SK-N-SH (cell line): ENCODE results near the gene ZFYVE26. TPM values are rescaled to one million over a fixed set of nuclear protein-coding genes. Genes with fewer than 3 reads are reported as not detected.

Experiments used
- CTCF ChIA-PET: fragments of 300-600, 350-600 bp; formaldehyde crosslinking; extraction: SDS; loops from one replicate; lab custom pipeline; 2021; lab: Yijun Ruan, JAX
- POLR2A ChIA-PET: fragments of 350-600 bp; sonication (Branson Sonifier 250); formaldehyde crosslinking; extraction: SDS; loops from one replicate; lab custom pipeline; 2020; ENCODE audit warnings: antibody characterized with exemption, inconsistent platforms; lab: Yijun Ruan, JAX
- DNase-seq: peaks from one replicate; pipeline ENCODE4 v3.0.0; 2012
- H2AFZ ChIP-seq: fragments of 200-600 bp; sonication (generic); 2 replicates; pipeline ENCODE4 v1.8.1; 2016; ENCODE audit warnings: antibody characterized with exemption, mild to moderate bottlenecking, low read depth
- H3F3A ChIP-seq: fragments of 200-600 bp; sonication (generic); replicated peaks from 2 replicates; pipeline ENCODE3; 2016; ENCODE audit warnings: antibody characterized with exemption, mild to moderate bottlenecking; ENCODE audit not compliant: insufficient read depth
- H3K27ac ChIP-seq, 2 experiments: fragments of 200-500 bp in 1 of 2; fragments of 200-600 bp in 1 of 2; sonication (Bioruptor generic) in 1 of 2; sonication (generic), shearing (Covaris generic) in 1 of 2; 2 replicates each; pipeline versions ENCODE4 v1.5.1 to v1.6.1; 2014 to 2016; ENCODE audit warnings: low read depth in 2 of 2, inconsistent platforms in 1 of 2, low read length in 1 of 2, mild to moderate bottlenecking in 1 of 2, mixed read lengths in 1 of 2
- H3K27me3 ChIP-seq: fragments of 200-600 bp; sonication (generic), shearing (Covaris generic); 2 replicates; pipeline ENCODE4 v1.6.1; 2016; ENCODE audit warnings: mixed run types; ENCODE audit not compliant: insufficient read depth
- H3K36me3 ChIP-seq, 2 experiments: fragments of 200-500 bp in 1 of 2; fragments of 200-600 bp in 1 of 2; sonication (Bioruptor generic) in 1 of 2; sonication (generic) in 1 of 2; replicated peaks in 1 of 2; 2 replicates each; pipeline versions ENCODE3 to v1.5.1; 2014 to 2016; ENCODE audit warnings: low read length in 1 of 2, mild to moderate bottlenecking in 1 of 2; ENCODE audit not compliant: insufficient read depth in 2 of 2, control insufficient read depth in 1 of 2
- H3K4me1 ChIP-seq, 2 experiments: fragments of 200-500 bp in 1 of 2; fragments of 200-600 bp in 1 of 2; sonication (Bioruptor generic) in 1 of 2; sonication (generic), shearing (Covaris generic) in 1 of 2; 2 replicates each; pipeline versions ENCODE4 v1.5.1 to v1.6.1; 2014 to 2016; ENCODE audit warnings: low read depth in 1 of 2, low read length in 1 of 2, mixed run types in 1 of 2; ENCODE audit not compliant: insufficient read depth in 2 of 2, control insufficient read depth in 1 of 2
- H3K4me2 ChIP-seq: fragments of 200-600 bp; sonication (generic), shearing (Covaris generic); 2 replicates; pipeline ENCODE4 v1.6.1; 2017; ENCODE audit warnings: mixed run types
- H3K4me3 ChIP-seq, 2 experiments: fragments of 200-500 bp in 1 of 2; fragments of 200-600 bp in 1 of 2; sonication (Bioruptor generic) in 1 of 2; sonication (generic), shearing (Covaris generic) in 1 of 2; 2 replicates each; pipeline versions ENCODE4 v1.5.1 to v1.8.1; 2014 to 2016; ENCODE audit warnings: low read depth in 2 of 2, inconsistent platforms in 1 of 2, low read length in 1 of 2, mild to moderate bottlenecking in 1 of 2, mixed read lengths in 1 of 2, moderate library complexity in 1 of 2
- H3K79me2 ChIP-seq: fragments of 200-600 bp; sonication (generic); 2 replicates; pipeline ENCODE4 v1.8.1; 2017; ENCODE audit warnings: mild to moderate bottlenecking; ENCODE audit not compliant: insufficient read depth
- H3K9ac ChIP-seq: fragments of 200-600 bp; sonication (generic); 2 replicates; pipeline ENCODE4 v1.6.1; 2017; ENCODE audit warnings: mixed run types
- H3K9me2 ChIP-seq: fragments of 200-600 bp; sonication (generic); 2 replicates; pipeline ENCODE4 v1.6.1; 2017; ENCODE audit warnings: mixed run types
- H3K9me3 ChIP-seq: fragments of 200-600 bp; sonication (generic); 2 replicates; pipeline ENCODE4 v1.6.1; 2017; ENCODE audit warnings: mixed run types, mild to moderate bottlenecking, moderate library complexity
- H4K20me1 ChIP-seq: fragments of 200-600 bp; sonication (generic); 2 replicates; pipeline ENCODE4 v1.6.1; 2017; ENCODE audit warnings: mild to moderate bottlenecking, mixed run types; ENCODE audit not compliant: insufficient read depth
- CHD2 ChIP-seq: fragments of 150-350 bp; IDR thresholded peaks from 2 replicates; pipeline ENCODE4 v1.6.1; 2018; ENCODE audit warnings: low read length; ENCODE audit not compliant: partially characterized antibody
- ELF1 ChIP-seq: IDR thresholded peaks from 2 replicates; pipeline ENCODE4 v1.4.0; 2012
- FOSL2 ChIP-seq: IDR thresholded peaks from 2 replicates; pipeline ENCODE4 v1.4.0; 2012; ENCODE audit warnings: low read depth, mild to moderate bottlenecking, moderate library complexity, borderline replicate concordance
- FOXJ3 ChIP-seq: sonication (generic); formaldehyde crosslinking; IDR thresholded peaks from 2 replicates; pipeline ENCODE4 v1.5.1; 2020; ENCODE audit warnings: mild to moderate bottlenecking, missing genetic modification reagents
- GATA2 ChIP-seq: sonication (generic); formaldehyde crosslinking; IDR thresholded peaks from 2 replicates; pipeline ENCODE4 v1.5.0; 2020; ENCODE audit warnings: mild to moderate bottlenecking, missing genetic modification reagents
- IRF3 ChIP-seq: fragments of 150-350 bp; IDR thresholded peaks from 2 replicates; pipeline ENCODE4 v1.6.1; 2016; ENCODE audit warnings: mild to moderate bottlenecking, low read depth, low read length
- MAX ChIP-seq: IDR thresholded peaks from 2 replicates; pipeline ENCODE4 v1.4.0; 2012; ENCODE audit warnings: low read depth
- MXI1 ChIP-seq: IDR thresholded peaks from 2 replicates; pipeline ENCODE4 v1.6.1; 2012; ENCODE audit warnings: mild to moderate bottlenecking, low read depth, low read length, improper control_type of control experiment
- PBX3 ChIP-seq: IDR thresholded peaks from 2 replicates; pipeline ENCODE4; 2012
- POLR2AphosphoS5 ChIP-seq: IDR thresholded peaks from 2 replicates; pipeline ENCODE4 v1.6.1; 2012; ENCODE audit warnings: low read depth, low read length
- RAD21 ChIP-seq: IDR thresholded peaks from 2 replicates; pipeline ENCODE4 v1.6.1; 2012; ENCODE audit warnings: mild to moderate bottlenecking, low read length
- REST ChIP-seq: IDR thresholded peaks from 2 replicates; pipeline ENCODE4 v1.6.1; 2012; ENCODE audit warnings: mild to moderate bottlenecking, low read depth, low read length, moderate library complexity
- RFX5 ChIP-seq: IDR thresholded peaks from 2 replicates; pipeline ENCODE4 v1.6.1; 2012; ENCODE audit warnings: mild to moderate bottlenecking, improper control_type of control experiment, low read length
- SIN3A ChIP-seq: IDR thresholded peaks from 2 replicates; pipeline ENCODE4 v1.6.1; 2012; ENCODE audit warnings: low read depth, mild to moderate bottlenecking, low read length, moderate library complexity, borderline replicate concordance
- SMC3 ChIP-seq: IDR thresholded peaks from 2 replicates; pipeline ENCODE4 v1.6.1; 2012; ENCODE audit warnings: low read depth, low read length, improper control_type of control experiment
- TCF12 ChIP-seq: IDR thresholded peaks from 2 replicates; pipeline ENCODE4 v1.4.0; 2012
- USF1 ChIP-seq: IDR thresholded peaks from 2 replicates; pipeline ENCODE4 v1.4.0; 2012; ENCODE audit warnings: low read depth, borderline replicate concordance
- USF2 ChIP-seq: fragments of 150-350 bp; IDR thresholded peaks from 2 replicates; pipeline ENCODE4 v1.6.1; 2017; ENCODE audit warnings: antibody characterized with exemption, low read length, low read depth, borderline replicate concordance
- WGBS: methylation state at CpG from one replicate; pipeline ENCODE4 v1.1.6; 2017; ENCODE audit warnings: low lambda C conversion rate; 5-methylcytosine and 5-hydroxymethylcytosine counted together
- polyA plus RNA-seq, 3 experiments: library from polyadenylated mRNA; depleted of rRNA; stranded (reverse); fragments of >200 nt; gene quantifications; 2 replicates each; pipeline ENCODE4 v1.2.3, GENCODE V29; 2012

ZFYVE26 gene
- polyA plus RNA-seq, 1 of the 3 experiments (the other 2 are of a cell fraction), result 5.6 TPM

- ChIA-PET POLR2A (no interaction called here), CTCF (no interaction called here)
- Histone ChIP-seq H3K9ac (no peak overlapping the region), H3K4me1 (no peaks in the 10 kb centered on the region), H4K20me1 (no peaks in the 10 kb centered on the region), H3K27me3 (no peaks in the 10 kb centered on the region), H3K36me3 (no peaks in the 10 kb centered on the region), H3K4me2 (no peak overlapping the region), H3K9me2 (no peaks in the 10 kb centered on the region), H2AFZ (no peak overlapping the region), H3F3A (no peaks in the 10 kb centered on the region), H3K9me3 (no peaks in the 10 kb centered on the region), H3K79me2 (no peaks in the 10 kb centered on the region), H3K27ac (peak overlapping the region in 1 of 2 experiments; percentile 18; a peak in 2 of 4 replicates), H3K4me3 (no peak overlapping the region)
- DNase-seq, result no peak
- no peak for TF ChIP-seq CHD2
- no peak for TF ChIP-seq USF1
Observed at GRCh38 chr14:67852926-67853604, 36.7 kb upstream of the ZFYVE26 start.

GRCh38 chr14:67851785-67852410, 35.5 kb upstream of the ZFYVE26 start:
- H3K9ac ChIP-seq, result no peak overlapping the region
- no peaks in the 10 kb centered on the region for H3K9me2 ChIP-seq
- no peak overlapping the region for H3K27ac ChIP-seq
- no peak overlapping the region for H2AFZ ChIP-seq
- ChIA-PET POLR2A (no interaction called here), CTCF (no interaction called here)
- 0 out of 2 replicates have a peak, but pooled peaks cover 2% of the 10 kb centered on the region for H3K9me3 ChIP-seq
- no peak for DNase-seq
- no peaks in the 10 kb centered on the region for H3K4me1 ChIP-seq
- H3K79me2 ChIP-seq, result no peaks in the 10 kb centered on the region
- H3K36me3 ChIP-seq, result no peaks in the 10 kb centered on the region
- 95% methylated on average over 6 of the region's 9 CpGs for WGBS
- H3K4me3 ChIP-seq, result no peak overlapping the region
- H3F3A ChIP-seq, result no peaks in the 10 kb centered on the region
- no peak overlapping the region for H3K4me2 ChIP-seq
- H4K20me1 ChIP-seq, result no peaks in the 10 kb centered on the region
- no peaks in the 10 kb centered on the region for H3K27me3 ChIP-seq
- TF ChIP-seq SMC3 (no peak), USF2 (no peak), TCF12 (no peak), FOXJ3 (CRISPR knock-in tag) (no peak), RFX5 (no peak), GATA2 (CRISPR knock-in tag) (no peak), MXI1 (no peak), ELF1 (no peak), RAD21 (no peak), IRF3 (no peak), PBX3 (no peak), USF1 (no peak), FOSL2 (no peak), SIN3A (no peak), REST (no peak), MAX (no peak), POLR2AphosphoS5 (no peak)
